ENCODE results near the gene ADGRG7. TPM values are rescaled to one million over a fixed set of nuclear protein-coding genes. Genes with fewer than 3 reads are reported as not detected.

ADGRG7 gene
- total RNA-seq, 4 donors from 2014 or later: 1.8 to 18.3 (median 12.1) TPM

GRCh38 chr3:100600181-100601042, 9.0 kb upstream of the ADGRG7 start:
- no peak overlapping the region for H3K27ac ChIP-seq
- DNase-seq: no peak
- H3K27me3 ChIP-seq: no peaks in the 10 kb centered on the region
- H3K9me3 ChIP-seq: no peaks in the 10 kb centered on the region
- WGBS, 2 donors (ENCODE audit: low coverage in 1 of 2): 79% methylated on average over 11 of the region's 11 CpGs; no CpG with 5 or more reads in 1 of the 2 donors
- H3K4me3 ChIP-seq: no peak overlapping the region
- intact Hi-C loops (cut with DNase I; ENCODE audit: low total_unique reads) (no loop called here), in situ Hi-C loops (cut with MboI; ENCODE audit: low pct_ligation_motif_present in 1 of 4, low pct_unique_long_range_greater_than_20kb in 1 of 4, low sequenced_read_pairs in 3 of 4) (no loop called here)
- H3K4me1 ChIP-seq: peaks cover 5 to 21% (median 17%) of the 10 kb centered on the region in 4 donors
- no peak for TF ChIP-seq CTCF (IDR thresholded peaks at IDR 0.05)
- TF ChIP-seq POLR2A (IDR thresholded peaks at IDR 0.05): no peak
- no peak for TF ChIP-seq EP300 (IDR thresholded peaks at IDR 0.05; ENCODE audit: low read depth)
- no peak for TF ChIP-seq POLR2AphosphoS5 (IDR thresholded peaks at IDR 0.05)
- H3K36me3 ChIP-seq: no peaks in the 10 kb centered on the region

GRCh38 chr3:100602506-100603444, 6.6 kb upstream of the ADGRG7 start:
- WGBS, 2 donors (ENCODE audit: low coverage in 1 of 2): 37 to 46% methylated on average over 6 to 7 of the region's 7 CpGs
- intact Hi-C loops (cut with DNase I; ENCODE audit: low total_unique reads): no loop called here
- H3K4me3 ChIP-seq: peak overlapping the region in 1 of 4 donors; percentile 10
- peaks cover 5 to 21% (median 17%) of the 10 kb centered on the region in 4 donors for H3K4me1 ChIP-seq
- no peak for DNase-seq
- no peaks in the 10 kb centered on the region for H3K27me3 ChIP-seq
- no peaks in the 10 kb centered on the region for H3K36me3 ChIP-seq
- TF ChIP-seq POLR2A (IDR thresholded peaks at IDR 0.05) (no peak), CTCF (IDR thresholded peaks at IDR 0.05) (no peak), EP300 (IDR thresholded peaks at IDR 0.05; ENCODE audit: low read depth) (no peak), POLR2AphosphoS5 (IDR thresholded peaks at IDR 0.05) (no peak)
- no peaks in the 10 kb centered on the region for H3K9me3 ChIP-seq
- peak overlapping the region in 3 of 4 donors; percentile 30 to 40 (median 31) for H3K27ac ChIP-seq
- in situ Hi-C loops (cut with MboI; ENCODE audit: low pct_ligation_motif_present in 1 of 4, low pct_unique_long_range_greater_than_20kb in 1 of 4, low sequenced_read_pairs in 3 of 4): no loop called here

- in situ Hi-C loops (cut with MboI; ENCODE audit: low pct_ligation_motif_present in 1 of 4, low pct_unique_long_range_greater_than_20kb in 1 of 4, low sequenced_read_pairs in 3 of 4): no loop called here
- Histone ChIP-seq H3K36me3 (no peaks in the 10 kb centered on the region), H3K27ac (peak overlapping the region in 3 of 4 donors; percentile 30 to 40 (median 31)), H3K9me3 (no peaks in the 10 kb centered on the region), H3K27me3 (no peaks in the 10 kb centered on the region), H3K4me3 (peak overlapping the region in 1 of 4 donors; percentile 10), H3K4me1 (peaks cover 5 to 21% (median 17%) of the 10 kb centered on the region in 4 donors)
- TF ChIP-seq EP300 (IDR thresholded peaks at IDR 0.05; ENCODE audit: low read depth) (no peak), CTCF (IDR thresholded peaks at IDR 0.05) (peak in 3 of 5 experiments; percentile 2 to 17 (median 9))
- no peak for DNase-seq
- intact Hi-C loops (cut with DNase I; ENCODE audit: low total_unique reads): no loop called here
- WGBS, 2 donors (ENCODE audit: low coverage in 1 of 2): 23% methylated on average over 4 to 5 of the region's 5 CpGs
Observed at GRCh38 chr3:100603469-100603868, 5.9 kb upstream of the ADGRG7 start.

- Histone ChIP-seq H3K36me3 (no peaks in the 10 kb centered on the region), H3K9me3 (no peaks in the 10 kb centered on the region), H3K27me3 (no peaks in the 10 kb centered on the region), H3K27ac (no peak overlapping the region), H3K4me3 (no peak overlapping the region), H3K4me1 (peaks cover 5 to 26% (median 21%) of the 10 kb centered on the region in 4 donors)
- intact Hi-C loops (cut with DNase I; ENCODE audit: low total_unique reads): no loop called here
- TF ChIP-seq EP300 (IDR thresholded peaks at IDR 0.05; ENCODE audit: low read depth) (no peak), POLR2AphosphoS5 (IDR thresholded peaks at IDR 0.05) (no peak)
- WGBS, 2 donors (ENCODE audit: low coverage in 1 of 2): 33 to 91% methylated on average over 1 to 8 of the region's 8 CpGs
- in situ Hi-C loops (cut with MboI; ENCODE audit: low pct_ligation_motif_present in 1 of 4, low pct_unique_long_range_greater_than_20kb in 1 of 4, low sequenced_read_pairs in 3 of 4): no loop called here
- no peak for DNase-seq
Observed at GRCh38 chr3:100605358-100605757, 4.0 kb upstream of the ADGRG7 start.

Data from transverse colon (tissue), 4 donors.